Ovary (tissue), 3 donors: ENCODE measurements around the gene RASGRP3.

Experiments used
- EP300 ChIP-seq: sonication (generic); formaldehyde crosslinking; IDR thresholded peaks from one replicate; pipeline ENCODE4 v1.6.1; 2017; ENCODE audit warnings: antibody characterized with exemption
- POLR2A ChIP-seq: fragments of 450-650 bp; IDR thresholded peaks from one replicate; pipeline ENCODE4 v1.6.1; 2017; ENCODE audit warnings: antibody characterized with exemption, mild to moderate bottlenecking, moderate library complexity
- TF ChIP-seq, protein P1 (sequence below), 3 donors: fragments of 450-650 bp in 2 of 3; fragments of 200-600 bp in 1 of 3; IDR thresholded peaks; one replicate each; pipeline versions ENCODE4 v1.5.1 to v1.8.0; 2016 to 2022; ENCODE audit warnings: antibody characterized with exemption in 3 of 3, mild to moderate bottlenecking in 1 of 3
- donor health status: DM: no; HTN: no; CAD: no.

DNA sequence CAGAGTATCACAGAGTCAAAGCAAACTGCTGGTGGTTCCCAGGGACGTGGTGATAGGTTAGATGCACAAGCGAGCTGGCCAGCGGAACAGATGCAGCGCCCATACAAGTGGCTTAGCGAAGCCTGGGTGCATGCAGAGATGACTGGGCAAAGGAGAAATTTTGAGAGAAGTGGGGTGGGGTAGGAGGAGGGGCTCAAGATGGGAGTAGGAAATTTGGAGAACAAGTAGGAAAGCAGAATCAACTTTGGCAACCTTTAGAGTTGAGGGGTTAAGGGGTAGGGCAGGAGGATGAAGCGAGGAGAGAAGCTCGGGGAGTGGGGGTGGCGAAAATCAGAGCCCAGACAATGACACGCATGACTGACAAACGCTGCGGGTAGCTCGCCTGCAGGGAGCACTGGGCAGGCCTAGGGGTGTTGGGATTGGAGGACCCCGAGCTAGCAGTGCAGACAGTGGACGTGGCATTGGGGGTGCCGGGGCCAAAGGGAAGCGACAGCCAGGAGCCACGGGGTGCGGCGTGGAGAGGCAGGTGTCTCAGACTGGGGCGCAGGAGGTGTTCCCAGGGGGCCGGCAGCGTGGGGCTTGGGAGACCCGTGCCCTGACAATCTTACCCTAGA lies 122.2 kb downstream of the RASGRP3 start:
- no peak for TF ChIP-seq POLR2A
- TF ChIP-seq, protein P1, sequence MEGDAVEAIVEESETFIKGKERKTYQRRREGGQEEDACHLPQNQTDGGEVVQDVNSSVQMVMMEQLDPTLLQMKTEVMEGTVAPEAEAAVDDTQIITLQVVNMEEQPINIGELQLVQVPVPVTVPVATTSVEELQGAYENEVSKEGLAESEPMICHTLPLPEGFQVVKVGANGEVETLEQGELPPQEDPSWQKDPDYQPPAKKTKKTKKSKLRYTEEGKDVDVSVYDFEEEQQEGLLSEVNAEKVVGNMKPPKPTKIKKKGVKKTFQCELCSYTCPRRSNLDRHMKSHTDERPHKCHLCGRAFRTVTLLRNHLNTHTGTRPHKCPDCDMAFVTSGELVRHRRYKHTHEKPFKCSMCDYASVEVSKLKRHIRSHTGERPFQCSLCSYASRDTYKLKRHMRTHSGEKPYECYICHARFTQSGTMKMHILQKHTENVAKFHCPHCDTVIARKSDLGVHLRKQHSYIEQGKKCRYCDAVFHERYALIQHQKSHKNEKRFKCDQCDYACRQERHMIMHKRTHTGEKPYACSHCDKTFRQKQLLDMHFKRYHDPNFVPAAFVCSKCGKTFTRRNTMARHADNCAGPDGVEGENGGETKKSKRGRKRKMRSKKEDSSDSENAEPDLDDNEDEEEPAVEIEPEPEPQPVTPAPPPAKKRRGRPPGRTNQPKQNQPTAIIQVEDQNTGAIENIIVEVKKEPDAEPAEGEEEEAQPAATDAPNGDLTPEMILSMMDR (IDR thresholded peaks at IDR 0.05) = no peak
- TF ChIP-seq EP300 = no peak
